GM19238 (cell line): ENCODE measurements around the gene RNU4-1.

ENCODE experiments used
- DNase-seq: peaks from one replicate; pipeline ENCODE4 v3.0.0; 2011; ENCODE audit warnings: low spot score; ENCODE audit not compliant: insufficient read length

RNU4-1 gene

GRCh38 chr12:120290609-120291305, 2.3 kb downstream of the RNU4-1 start:
- DNase-seq: no peak

- no peak for DNase-seq
Measured at GRCh38 chr12:120287491-120287890, 5.5 kb downstream of the RNU4-1 start.

GRCh38 chr12:120286768-120287490, 6.1 kb downstream of the RNU4-1 start:
- no peak for DNase-seq

- DNase-seq: no peak
Measured at GRCh38 chr12:120284381-120284780, 8.7 kb downstream of the RNU4-1 start.

- no peak for DNase-seq
Measured at GRCh38 chr12:120283318-120283717, 9.7 kb downstream of the RNU4-1 start.

GRCh38 chr12:120278137-120279069, 14.6 kb downstream of the RNU4-1 start:
- DNase-seq: no peak

GRCh38 chr12:120276734-120277133, 16.3 kb downstream of the RNU4-1 start:
- no peak for DNase-seq

GRCh38 chr12:120267736-120268135, 25.3 kb downstream of the RNU4-1 start:
- DNase-seq: no peak

- DNase-seq: no peak
Measured at GRCh38 chr12:120266180-120266870, 26.7 kb downstream of the RNU4-1 start.

- DNase-seq: peak; percentile 83
Measured at GRCh38 chr12:120265473-120266179, 27.4 kb downstream of the RNU4-1 start, which contains the start of gene PXN. PXN (minus strand) TSS chr12:120265730; CDS start chr12:120265629, 101 bp downstream.

- no peak for DNase-seq
Measured at GRCh38 chr12:120264904-120265472, 28.0 kb downstream of the RNU4-1 start.

- DNase-seq: no peak
Measured at GRCh38 chr12:120264086-120264903, 28.7 kb downstream of the RNU4-1 start.

- DNase-seq: no peak
Measured at GRCh38 chr12:120263748-120264085, 29.3 kb downstream of the RNU4-1 start.

- DNase-seq: no peak
Measured at GRCh38 chr12:120262852-120263747, 29.9 kb downstream of the RNU4-1 start.

GRCh38 chr12:120261951-120262851, 30.8 kb downstream of the RNU4-1 start:
- no peak for DNase-seq

- DNase-seq: no peak
Measured at GRCh38 chr12:120260607-120261006, 32.4 kb downstream of the RNU4-1 start.
